Measurements from ENCODE around the gene ASB3. TPM values are rescaled to one million over a fixed set of nuclear protein-coding genes. Genes with fewer than 3 reads are reported as not detected.

Gene ASB3
- total RNA-seq, 4 donors from 2014 or later: 10.0 to 15.0 (median 13.2) TPM

- H3K27ac ChIP-seq (replicated peaks in 1 of 4): no peak overlapping the region
- H3K9me3 ChIP-seq: no peaks in the 10 kb centered on the region
- no peak overlapping the region for H3K4me3 ChIP-seq
- TF ChIP-seq EP300 (IDR thresholded peaks at IDR 0.05) (no peak), POLR2AphosphoS5 (IDR thresholded peaks at IDR 0.05) (no peak), POLR2A (IDR thresholded peaks at IDR 0.05; ENCODE audit: low read depth) (no peak), CTCF (IDR thresholded peaks at IDR 0.05) (no peak)
- intact Hi-C loops (cut with DNase I): no loop called here
- H3K36me3 ChIP-seq: peaks cover 50 to 98% (median 85%) of the 10 kb centered on the region in 4 donors
- WGBS: 96% methylated on average over 3 of the region's 3 CpGs
- no peak for DNase-seq (ENCODE audit: extremely low spot score)
- no peaks in the 10 kb centered on the region for H3K4me1 ChIP-seq
- H3K27me3 ChIP-seq: no peaks in the 10 kb centered on the region
Measured at GRCh38 chr2:53811601-53812000, 24.8 kb upstream of the ASB3 start.

GRCh38 chr2:53802617-53803151, 15.9 kb upstream of the ASB3 start:
- 72% methylated on average over 7 of the region's 7 CpGs for WGBS
- TF ChIP-seq POLR2A (IDR thresholded peaks at IDR 0.05; ENCODE audit: low read depth): no peak
- no peak for TF ChIP-seq POLR2AphosphoS5 (IDR thresholded peaks at IDR 0.05)
- no peak for TF ChIP-seq EP300 (IDR thresholded peaks at IDR 0.05)
- no peak for TF ChIP-seq CTCF (IDR thresholded peaks at IDR 0.05)

GRCh38 chr2:53801547-53801946, 14.8 kb upstream of the ASB3 start:
- intact Hi-C loops (cut with DNase I): no loop called here
- Histone ChIP-seq H3K4me3 (no peak overlapping the region), H3K9me3 (no peaks in the 10 kb centered on the region), H3K27ac (replicated peaks in 1 of 4) (no peak overlapping the region), H3K4me1 (no peaks in the 10 kb centered on the region), H3K36me3 (peaks cover 18 to 91% (median 69%) of the 10 kb centered on the region in 4 donors), H3K27me3 (no peaks in the 10 kb centered on the region)
- DNase-seq (ENCODE audit: extremely low spot score): no peak
- TF ChIP-seq POLR2AphosphoS5 (IDR thresholded peaks at IDR 0.05): no peak
- no peak for TF ChIP-seq EP300 (IDR thresholded peaks at IDR 0.05)
- TF ChIP-seq CTCF (IDR thresholded peaks at IDR 0.05): no peak
- no peak for TF ChIP-seq POLR2A (IDR thresholded peaks at IDR 0.05; ENCODE audit: low read depth)

More at GRCh38 chr2:53802617-53803151, 15.9 kb upstream of the ASB3 start:
- no peak for DNase-seq (ENCODE audit: extremely low spot score)
- Histone ChIP-seq H3K36me3 (peaks cover 21 to 91% (median 73%) of the 10 kb centered on the region in 4 donors), H3K4me1 (no peaks in the 10 kb centered on the region), H3K4me3 (no peak overlapping the region), H3K9me3 (no peaks in the 10 kb centered on the region), H3K27ac (replicated peaks in 1 of 4) (no peak overlapping the region), H3K27me3 (no peaks in the 10 kb centered on the region)
- intact Hi-C loops (cut with DNase I): no loop called here

- no peak overlapping the region for H3K4me3 ChIP-seq
- H3K4me1 ChIP-seq: peaks cover 0 to 15% (median 6%) of the 10 kb centered on the region in 4 donors
- intact Hi-C loops (cut with DNase I): no loop called here
- H3K27ac ChIP-seq (replicated peaks in 1 of 4): no peak overlapping the region
- no peak for DNase-seq (ENCODE audit: extremely low spot score)
- no peaks in the 10 kb centered on the region for H3K9me3 ChIP-seq
- H3K27me3 ChIP-seq: no peaks in the 10 kb centered on the region
- 80% methylated on average over 3 of the region's 3 CpGs for WGBS
- H3K36me3 ChIP-seq: peaks cover 15 to 44% (median 40%) of the 10 kb centered on the region in 4 donors
- TF ChIP-seq POLR2AphosphoS5 (IDR thresholded peaks at IDR 0.05): no peak
- no peak for TF ChIP-seq EP300 (IDR thresholded peaks at IDR 0.05)
- TF ChIP-seq POLR2A (IDR thresholded peaks at IDR 0.05; ENCODE audit: low read depth): no peak
- TF ChIP-seq CTCF (IDR thresholded peaks at IDR 0.05): no peak
Measured at GRCh38 chr2:53793821-53794220, 7.1 kb upstream of the ASB3 start.

- Histone ChIP-seq H3K4me3 (no peak overlapping the region), H3K4me1 (peaks cover 5 to 21% (median 11%) of the 10 kb centered on the region in 4 donors), H3K27ac (replicated peaks in 1 of 4) (no peak overlapping the region), H3K9me3 (no peaks in the 10 kb centered on the region), H3K27me3 (no peaks in the 10 kb centered on the region), H3K36me3 (peaks cover 14 to 39% (median 34%) of the 10 kb centered on the region in 4 donors)
- intact Hi-C loops (cut with DNase I): no loop called here
- 86% methylated on average over 3 of the region's 3 CpGs for WGBS
- TF ChIP-seq CTCF (IDR thresholded peaks at IDR 0.05): no peak
- no peak for TF ChIP-seq POLR2AphosphoS5 (IDR thresholded peaks at IDR 0.05)
- TF ChIP-seq EP300 (IDR thresholded peaks at IDR 0.05): no peak
- TF ChIP-seq POLR2A (IDR thresholded peaks at IDR 0.05; ENCODE audit: low read depth): no peak
- no peak for DNase-seq (ENCODE audit: extremely low spot score)
Measured at GRCh38 chr2:53793261-53793660, 6.5 kb upstream of the ASB3 start.
